Vagina (tissue), 2 donors: ENCODE data around the gene YWHAH.

ENCODE experiments used
- POLR2A ChIP-seq, 2 donors: fragments of 450-650 bp; IDR thresholded peaks; one replicate each; pipeline ENCODE4 v1.6.1; 2017; ENCODE audit warnings: antibody characterized with exemption in 2 of 2, mild to moderate bottlenecking in 2 of 2, moderate library complexity in 2 of 2
- POLR2AphosphoS5 ChIP-seq, 2 donors: sonication (generic); formaldehyde crosslinking; IDR thresholded peaks; one replicate each; pipeline ENCODE4 v1.9.0; 2017; ENCODE audit warnings: antibody characterized with exemption in 2 of 2, mild to moderate bottlenecking in 2 of 2, low read depth in 1 of 2; ENCODE audit not compliant: insufficient read depth in 1 of 2
- TF ChIP-seq, protein P1 (sequence below), 3 experiments: fragments of 450-650 bp in 2 of 3; fragments of 200-600 bp in 1 of 3; sonication (generic) in 1 of 3; IDR thresholded peaks; one replicate each; pipeline ENCODE4 v1.5.1; 2017 to 2019; ENCODE audit warnings: antibody characterized with exemption in 3 of 3, mild to moderate bottlenecking in 2 of 3, moderate library complexity in 2 of 3

DNA sequence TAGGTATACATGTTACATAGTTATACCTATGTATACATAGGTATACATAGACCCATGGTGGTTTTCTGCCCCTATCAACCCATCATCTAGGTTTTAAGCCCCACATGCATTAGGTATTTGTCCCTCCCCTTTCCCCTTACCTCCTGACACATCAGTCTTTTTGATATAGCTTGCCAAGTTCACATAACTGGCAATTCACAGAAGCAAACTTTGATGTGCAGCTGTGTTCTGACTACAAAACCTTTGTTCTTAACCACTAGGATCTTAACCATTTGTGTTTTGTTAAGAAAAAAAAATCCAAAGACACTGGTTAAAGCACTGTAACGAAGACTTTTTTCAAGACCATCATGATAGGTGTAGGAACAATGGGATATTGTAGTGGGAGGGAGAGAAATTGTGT, 55.8 kb downstream of the YWHAH start:
- TF ChIP-seq, protein P1, sequence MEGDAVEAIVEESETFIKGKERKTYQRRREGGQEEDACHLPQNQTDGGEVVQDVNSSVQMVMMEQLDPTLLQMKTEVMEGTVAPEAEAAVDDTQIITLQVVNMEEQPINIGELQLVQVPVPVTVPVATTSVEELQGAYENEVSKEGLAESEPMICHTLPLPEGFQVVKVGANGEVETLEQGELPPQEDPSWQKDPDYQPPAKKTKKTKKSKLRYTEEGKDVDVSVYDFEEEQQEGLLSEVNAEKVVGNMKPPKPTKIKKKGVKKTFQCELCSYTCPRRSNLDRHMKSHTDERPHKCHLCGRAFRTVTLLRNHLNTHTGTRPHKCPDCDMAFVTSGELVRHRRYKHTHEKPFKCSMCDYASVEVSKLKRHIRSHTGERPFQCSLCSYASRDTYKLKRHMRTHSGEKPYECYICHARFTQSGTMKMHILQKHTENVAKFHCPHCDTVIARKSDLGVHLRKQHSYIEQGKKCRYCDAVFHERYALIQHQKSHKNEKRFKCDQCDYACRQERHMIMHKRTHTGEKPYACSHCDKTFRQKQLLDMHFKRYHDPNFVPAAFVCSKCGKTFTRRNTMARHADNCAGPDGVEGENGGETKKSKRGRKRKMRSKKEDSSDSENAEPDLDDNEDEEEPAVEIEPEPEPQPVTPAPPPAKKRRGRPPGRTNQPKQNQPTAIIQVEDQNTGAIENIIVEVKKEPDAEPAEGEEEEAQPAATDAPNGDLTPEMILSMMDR (IDR thresholded peaks at IDR 0.05): no peak
- no peak for TF ChIP-seq POLR2A (IDR thresholded peaks at IDR 0.05)
- TF ChIP-seq POLR2AphosphoS5 (IDR thresholded peaks at IDR 0.05; ENCODE audit: insufficient read depth in 1 of 2, low read depth in 1 of 2): no peak
